T follicular helper cell (primary cell): ENCODE results near the gene PALD1.

Experiments used
- DNase-seq: peaks from one replicate; pipeline ENCODE4 v3.0.0-alpha.2; 2020; ENCODE audit warnings: low read depth

Gene PALD1

DNA sequence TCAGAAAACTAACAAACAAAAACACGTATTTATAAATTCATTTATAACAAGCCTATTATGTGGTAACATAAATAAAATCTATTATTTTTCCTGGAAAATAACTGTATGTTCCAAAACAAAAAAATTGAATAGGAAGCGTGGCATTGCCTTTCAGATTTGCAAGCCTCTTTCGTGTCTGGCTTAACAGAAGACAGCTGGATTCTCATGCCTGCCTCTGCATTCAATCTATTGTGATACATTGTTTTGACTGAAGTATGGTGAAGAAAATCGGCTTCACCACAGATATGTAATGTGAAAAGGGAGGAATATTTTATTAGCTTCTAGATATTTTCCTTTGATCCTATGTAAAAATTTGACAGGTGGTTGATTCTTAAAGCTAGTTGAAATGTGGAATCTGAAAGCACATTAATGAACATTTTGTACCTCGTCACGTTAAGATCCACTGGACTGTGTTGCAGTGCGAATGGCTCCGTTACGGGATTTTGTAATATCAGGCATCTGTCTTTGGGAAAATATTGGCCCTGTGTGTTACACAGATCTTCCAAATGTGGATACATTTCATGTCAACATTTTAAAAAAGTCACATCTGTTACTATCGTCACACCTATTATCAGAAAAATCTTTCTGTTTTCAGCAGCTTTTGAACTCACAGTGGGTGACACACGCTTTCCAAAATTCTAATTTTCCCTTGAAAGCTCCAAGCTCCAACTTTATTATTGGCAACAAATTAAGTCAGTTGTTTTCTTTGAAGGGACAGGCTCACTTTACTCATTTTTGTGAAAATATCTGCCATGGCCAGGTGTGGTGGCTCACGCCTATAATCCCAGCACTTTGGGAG lies 26.2 kb downstream of the PALD1 start:
- DNase-seq, result no peak

DNA sequence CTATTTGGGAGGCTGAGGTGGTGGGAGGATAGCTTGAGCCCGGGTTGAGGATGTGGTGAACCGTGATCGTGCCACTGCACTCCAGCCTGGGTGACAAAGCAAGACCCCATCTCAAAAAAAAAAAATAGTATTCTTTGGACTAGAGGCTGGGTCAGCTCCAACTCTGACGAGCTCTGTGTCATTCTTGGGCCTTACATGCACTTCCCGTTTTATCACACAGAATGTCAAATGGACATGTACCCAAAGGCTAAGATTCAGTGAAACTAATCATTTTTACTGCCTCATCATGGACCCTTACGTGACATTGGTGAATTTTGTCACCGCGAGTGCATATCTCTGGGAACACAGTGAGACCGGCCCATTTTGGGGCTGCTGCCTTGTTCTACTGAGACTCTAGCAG lies 27.3 kb downstream of the PALD1 start:
- DNase-seq, result no peak

GRCh38 chr10:70507966-70508365 lies 29.4 kb downstream of the PALD1 start:
- DNase-seq, result no peak

GRCh38 chr10:70508912-70509756 lies 30.6 kb downstream of the PALD1 start:
- no peak for DNase-seq

DNA sequence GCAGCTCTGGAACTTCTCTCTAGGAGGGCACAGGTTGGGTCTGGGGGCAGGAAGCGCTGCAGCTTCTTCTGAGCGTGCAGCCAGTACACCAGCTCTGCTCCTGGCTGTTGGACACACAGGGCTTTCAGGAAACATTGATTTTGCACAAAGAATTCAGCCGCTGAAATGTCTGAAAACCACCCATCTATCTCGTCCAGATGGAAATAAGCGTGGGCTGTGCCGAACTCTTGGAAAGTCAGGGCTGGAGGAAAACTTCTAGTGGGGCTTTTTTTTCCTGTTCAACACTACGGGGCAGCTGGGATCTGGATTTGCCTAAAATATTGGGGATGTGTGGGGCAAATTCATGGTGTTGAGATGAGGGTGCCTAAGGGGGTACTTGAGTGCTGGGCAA lies 31.2 kb downstream of the PALD1 start:
- DNase-seq, result no peak

- DNase-seq, result no peak
Observed at GRCh38 chr10:70510453-70510852, 31.9 kb downstream of the PALD1 start.

- DNase-seq, result no peak
Observed at GRCh38 chr10:70510904-70511303, 32.3 kb downstream of the PALD1 start.

- no peak for DNase-seq
Observed at GRCh38 chr10:70512149-70512639, 33.6 kb downstream of the PALD1 start.

DNA sequence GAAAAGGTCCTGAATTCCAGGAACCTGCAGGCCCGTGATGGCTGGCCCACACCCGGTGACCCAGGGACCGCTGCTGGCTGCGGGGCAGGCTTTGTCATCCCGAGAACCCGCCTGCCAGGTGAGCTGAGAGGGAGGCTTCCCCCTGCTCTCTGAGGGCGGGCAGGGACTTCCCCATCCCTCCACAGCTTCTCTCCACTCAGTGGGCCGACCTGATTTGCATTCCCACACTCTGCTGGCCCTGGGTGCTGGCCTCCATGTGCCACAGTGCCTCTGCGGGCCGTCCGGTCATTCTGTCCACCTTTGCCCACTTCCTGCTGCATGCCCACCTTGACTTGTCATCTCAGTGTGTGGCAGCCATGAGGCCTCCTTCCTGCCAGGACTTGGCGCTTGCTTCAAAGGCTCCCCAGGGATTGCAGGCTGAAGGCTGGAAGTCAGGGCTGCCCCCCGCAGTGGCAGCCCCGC lies 35.3 kb downstream of the PALD1 start:
- DNase-seq, result no peak

DNA sequence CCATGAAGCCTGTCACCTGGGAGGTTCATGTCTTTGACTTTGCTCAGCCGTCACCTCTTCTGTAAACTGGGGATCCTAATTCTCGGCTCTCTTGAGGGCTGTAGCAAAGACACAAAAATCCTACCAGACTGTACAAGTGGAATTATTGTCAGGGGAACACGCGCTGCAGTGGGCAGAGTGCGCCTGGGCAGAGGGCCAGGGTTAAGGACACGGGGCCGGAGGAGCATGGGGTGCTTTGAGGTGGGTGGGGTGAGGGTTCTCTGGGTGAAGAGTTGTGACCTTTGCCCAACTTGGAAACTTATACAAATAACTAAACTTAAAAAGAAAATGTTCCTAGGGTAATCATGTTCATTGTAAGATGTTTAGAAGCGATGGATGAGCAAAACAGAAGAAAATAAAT lies 36.0 kb downstream of the PALD1 start:
- DNase-seq, result no peak

GRCh38 chr10:70515035-70515667 lies 36.6 kb downstream of the PALD1 start:
- DNase-seq, result no peak

GRCh38 chr10:70518695-70519094 lies 40.1 kb downstream of the PALD1 start:
- DNase-seq, result no peak

- DNase-seq, result no peak
Observed at GRCh38 chr10:70523057-70523456, 44.5 kb downstream of the PALD1 start.

- DNase-seq, result no peak
Observed at GRCh38 chr10:70523549-70523948, 45.0 kb downstream of the PALD1 start.

DNA sequence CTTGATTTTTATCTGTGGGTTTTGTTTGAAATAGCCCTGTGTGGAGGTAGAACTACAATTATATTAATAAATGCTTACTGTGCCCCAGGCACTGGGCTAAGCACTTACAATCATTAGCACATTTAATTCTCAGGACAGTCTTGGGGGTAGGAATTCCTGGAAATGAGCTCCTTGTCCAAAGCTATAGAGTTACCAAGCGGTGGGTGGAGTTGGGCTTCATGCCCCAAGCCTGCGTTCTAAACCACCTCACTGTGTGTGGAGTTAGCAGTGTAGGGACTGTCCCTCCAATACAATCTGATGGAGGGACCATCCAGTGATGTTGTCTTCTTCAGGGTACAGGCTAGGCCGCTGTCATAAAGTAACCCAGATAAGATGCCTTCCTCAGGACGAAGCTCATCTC lies 49.7 kb downstream of the PALD1 start:
- DNase-seq, result no peak

GRCh38 chr10:70528741-70529362 lies 50.3 kb downstream of the PALD1 start:
- DNase-seq, result no peak

GRCh38 chr10:70529848-70530247 lies 51.3 kb downstream of the PALD1 start:
- DNase-seq, result no peak

- DNase-seq, result no peak
Observed at GRCh38 chr10:70530315-70530714, 51.7 kb downstream of the PALD1 start.

DNA sequence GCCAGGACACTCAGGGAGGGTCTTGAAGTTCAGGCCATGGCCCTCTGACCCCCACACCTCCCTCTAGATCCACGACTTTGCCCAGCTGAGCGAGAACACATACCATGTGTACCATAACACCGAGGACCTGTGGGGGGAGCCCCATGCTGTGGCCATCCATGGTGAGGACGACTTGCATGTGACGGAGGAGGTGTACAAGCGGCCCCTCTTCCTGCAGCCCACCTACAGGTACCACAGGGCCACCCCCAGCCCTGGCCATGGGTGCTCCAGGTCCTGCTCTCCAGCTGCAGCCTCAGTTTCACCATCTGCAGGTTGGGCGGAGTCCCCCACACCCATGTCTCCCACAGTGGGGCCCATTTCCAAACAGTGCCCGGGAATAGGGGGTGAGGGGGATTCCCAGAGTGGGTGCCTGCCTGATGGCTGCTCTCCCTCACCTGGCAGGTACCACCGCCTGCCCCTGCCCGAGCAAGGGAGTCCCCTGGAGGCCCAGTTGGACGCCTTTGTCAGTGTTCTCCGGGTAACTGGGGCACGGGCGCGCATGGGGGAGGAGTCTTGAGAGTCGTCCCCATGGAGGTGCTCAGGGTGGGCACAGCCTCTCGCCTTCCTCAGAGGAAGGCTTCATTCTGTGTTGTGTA lies 54.1 kb downstream of the PALD1 start:
- no peak for DNase-seq

GRCh38 chr10:70533189-70533558 lies 54.6 kb downstream of the PALD1 start:
- DNase-seq, result no peak

- DNase-seq, result no peak
Observed at GRCh38 chr10:70534281-70534680, 55.7 kb downstream of the PALD1 start.

- no peak for DNase-seq
Observed at GRCh38 chr10:70535001-70535400, 56.4 kb downstream of the PALD1 start.
